NCI-H748 treated with DMSO at 0.1 percent for 48 hours (cell line): ENCODE results near the gene UBP1.
A peak's percentile ranks its signal among the peaks of the same experiment; 100 is the strongest.
"Not testable (repeated sequence)": the region's sequence is repeated elsewhere in the genome, so short reads cannot be mapped to it uniquely, and the experiment has no call there.

Experiments
- DNase-seq: peaks from one replicate; lab custom pipeline; 2025; lab: John Stamatoyannopoulos, UW

UBP1 gene, protein sequence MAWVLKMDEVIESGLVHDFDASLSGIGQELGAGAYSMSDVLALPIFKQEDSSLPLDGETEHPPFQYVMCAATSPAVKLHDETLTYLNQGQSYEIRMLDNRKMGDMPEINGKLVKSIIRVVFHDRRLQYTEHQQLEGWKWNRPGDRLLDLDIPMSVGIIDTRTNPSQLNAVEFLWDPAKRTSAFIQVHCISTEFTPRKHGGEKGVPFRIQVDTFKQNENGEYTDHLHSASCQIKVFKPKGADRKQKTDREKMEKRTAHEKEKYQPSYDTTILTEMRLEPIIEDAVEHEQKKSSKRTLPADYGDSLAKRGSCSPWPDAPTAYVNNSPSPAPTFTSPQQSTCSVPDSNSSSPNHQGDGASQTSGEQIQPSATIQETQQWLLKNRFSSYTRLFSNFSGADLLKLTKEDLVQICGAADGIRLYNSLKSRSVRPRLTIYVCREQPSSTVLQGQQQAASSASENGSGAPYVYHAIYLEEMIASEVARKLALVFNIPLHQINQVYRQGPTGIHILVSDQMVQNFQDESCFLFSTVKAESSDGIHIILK

DNA sequence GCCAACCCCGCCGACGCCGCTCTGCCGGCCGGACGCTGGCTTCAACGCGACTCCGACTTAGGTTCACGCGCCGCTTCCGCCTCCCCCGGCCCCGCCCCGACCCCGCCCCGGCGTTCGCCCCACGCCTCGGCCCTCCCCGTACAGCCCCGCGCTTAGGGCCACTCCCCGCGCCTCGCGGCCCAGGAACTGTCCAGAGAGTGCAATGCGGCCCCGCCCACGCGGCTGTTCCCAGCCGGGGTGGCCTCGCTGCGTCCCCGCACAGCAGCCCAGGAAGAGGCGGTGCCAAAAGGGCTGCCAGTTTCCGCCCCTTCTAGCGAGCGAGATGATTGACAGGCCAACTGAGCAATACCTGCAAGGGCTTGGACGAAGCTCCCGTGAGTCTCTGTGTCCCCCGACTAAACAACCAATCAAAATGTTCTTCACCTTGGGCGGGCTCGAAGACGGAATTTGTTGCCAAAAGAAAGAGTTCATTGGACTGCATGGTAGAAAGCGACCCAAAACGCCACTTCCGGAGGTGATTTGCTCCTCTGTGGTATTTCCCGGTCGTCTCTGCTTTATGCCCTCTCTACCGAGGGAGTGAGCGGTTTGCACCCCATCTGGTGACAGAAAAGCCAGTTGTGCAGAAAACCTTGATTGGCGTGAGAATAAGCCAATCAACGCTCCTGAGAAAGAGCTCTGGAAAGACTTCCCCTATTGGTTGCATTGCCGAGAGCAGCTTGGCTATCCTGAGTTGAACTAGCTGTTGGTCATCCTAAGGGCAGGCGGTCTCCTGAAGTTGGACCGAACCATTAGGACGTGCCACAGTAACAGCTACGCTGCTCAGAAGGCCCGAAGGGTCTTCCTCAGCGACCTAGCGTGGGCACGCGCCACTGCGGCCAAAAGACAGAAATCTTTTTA lies at the start of gene UBP1:
UBP1 (minus strand) TSS at position 78 of the 897 bp plus-strand sequence. CDS start 557 bp downstream, outside the sequence.
- DNase-seq, result peak; percentile 99

- DNase-seq, result no peak
Measured at GRCh38 chr3:33488683-33489082, 48.5 kb upstream of the UBP1 start.

DNA sequence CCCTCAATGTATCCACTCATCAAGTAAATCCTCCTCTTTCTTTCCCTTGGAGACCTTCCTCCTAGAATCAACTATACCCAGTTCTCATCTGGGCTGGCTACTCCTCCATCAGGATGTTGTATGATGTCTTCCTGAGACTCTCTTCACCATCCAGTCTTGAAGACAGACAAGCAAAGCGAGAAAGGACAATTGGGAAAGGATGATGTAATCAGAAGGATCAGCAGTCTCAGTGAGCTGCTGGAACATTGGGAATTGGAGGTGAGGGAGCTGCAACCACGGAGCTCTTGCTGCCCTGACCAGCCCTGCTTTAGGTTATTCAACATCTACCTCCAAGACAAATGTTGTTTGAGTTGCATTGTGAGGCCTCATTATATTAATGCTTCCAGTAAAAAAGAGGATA lies 48.0 kb upstream of the UBP1 start:
- no peak for DNase-seq

GRCh38 chr3:33482111-33482521 lies 41.9 kb upstream of the UBP1 start:
- DNase-seq, result no peak

GRCh38 chr3:33474896-33475295 lies 34.7 kb upstream of the UBP1 start:
- DNase-seq, result no peak

DNA sequence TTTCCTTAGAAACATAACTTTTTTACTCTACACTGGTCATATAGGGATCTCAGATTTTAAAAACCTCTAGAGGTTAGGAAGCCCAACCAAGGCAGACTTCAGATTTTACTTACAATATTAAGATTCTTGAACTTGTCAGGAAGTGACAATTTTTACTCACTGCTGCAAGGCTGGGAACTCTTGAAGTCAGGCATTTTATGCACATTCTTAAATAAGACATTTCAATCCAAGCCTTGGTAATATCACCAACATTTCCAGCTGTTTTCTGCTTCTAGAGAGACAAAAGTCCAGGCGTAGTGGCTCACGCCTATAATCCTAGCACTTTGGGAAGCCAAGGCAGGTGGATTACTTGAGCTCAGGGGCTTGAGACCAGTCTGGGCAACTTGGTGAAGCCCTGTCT lies 33.6 kb upstream of the UBP1 start:
- no peak for DNase-seq

DNA sequence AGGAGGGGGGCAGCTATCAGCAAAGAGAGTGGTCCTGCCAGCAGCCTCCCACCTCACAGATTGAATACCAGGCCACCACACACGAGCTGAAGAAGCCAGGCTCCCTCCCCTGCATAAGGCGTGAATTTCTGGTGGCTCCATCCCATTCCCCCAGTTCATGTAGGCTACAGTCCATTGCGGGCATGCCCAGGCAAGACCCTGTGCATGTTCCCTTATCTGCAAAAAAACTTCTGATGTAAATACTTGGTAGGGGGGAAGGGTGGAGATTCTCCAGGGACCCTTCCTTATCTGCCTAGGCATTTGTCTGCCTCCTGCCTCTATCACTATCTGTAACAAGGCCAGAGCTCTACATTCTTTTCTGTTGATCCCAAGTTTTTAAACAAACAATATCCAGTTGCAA lies 27.6 kb upstream of the UBP1 start:
- DNase-seq, result no peak

DNA sequence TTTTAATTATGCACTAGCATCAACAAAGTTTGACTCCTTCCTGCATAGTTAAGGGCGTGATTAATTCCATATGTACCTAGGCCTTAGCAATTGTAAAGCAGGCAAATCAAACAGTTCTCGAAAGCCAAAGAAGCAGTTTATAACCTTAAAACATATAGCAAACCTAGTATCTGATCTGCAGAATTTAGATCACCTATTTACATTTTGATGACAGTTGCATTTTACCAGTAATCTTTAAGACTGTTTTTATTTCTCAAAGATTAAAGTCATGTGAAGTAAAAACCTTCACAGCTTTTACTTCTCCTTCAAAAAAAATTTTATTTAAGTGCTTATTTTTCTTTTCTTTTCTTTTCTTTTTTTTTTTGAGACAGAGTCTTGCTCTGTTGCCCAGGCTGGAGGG lies 20.9 kb upstream of the UBP1 start:
- no peak for DNase-seq

GRCh38 chr3:33459577-33459976 lies 19.4 kb upstream of the UBP1 start:
- DNase-seq, result not testable (repeated sequence)

DNA sequence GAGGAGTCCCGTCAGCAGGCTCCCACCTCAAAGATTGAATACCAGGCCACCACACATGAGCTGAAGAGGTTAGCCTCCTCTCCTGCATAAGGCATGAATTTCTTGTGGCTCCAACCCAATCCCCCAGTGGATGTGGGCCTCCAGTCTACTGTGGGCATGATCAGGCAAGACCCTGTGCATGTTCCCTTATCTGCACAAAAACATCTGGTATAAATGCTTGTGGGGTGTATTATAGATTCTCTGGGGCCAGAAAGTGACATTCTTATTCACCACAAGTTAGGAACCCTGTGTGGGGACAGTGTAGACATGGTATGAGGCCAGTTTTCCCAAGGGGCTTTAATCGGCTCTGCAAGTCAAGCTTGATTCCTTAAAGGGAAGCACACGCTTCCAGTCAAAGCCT lies 18.2 kb upstream of the UBP1 start:
- no peak for DNase-seq

- DNase-seq, result no peak
Measured at GRCh38 chr3:33456756-33457155, 16.6 kb upstream of the UBP1 start.

DNA sequence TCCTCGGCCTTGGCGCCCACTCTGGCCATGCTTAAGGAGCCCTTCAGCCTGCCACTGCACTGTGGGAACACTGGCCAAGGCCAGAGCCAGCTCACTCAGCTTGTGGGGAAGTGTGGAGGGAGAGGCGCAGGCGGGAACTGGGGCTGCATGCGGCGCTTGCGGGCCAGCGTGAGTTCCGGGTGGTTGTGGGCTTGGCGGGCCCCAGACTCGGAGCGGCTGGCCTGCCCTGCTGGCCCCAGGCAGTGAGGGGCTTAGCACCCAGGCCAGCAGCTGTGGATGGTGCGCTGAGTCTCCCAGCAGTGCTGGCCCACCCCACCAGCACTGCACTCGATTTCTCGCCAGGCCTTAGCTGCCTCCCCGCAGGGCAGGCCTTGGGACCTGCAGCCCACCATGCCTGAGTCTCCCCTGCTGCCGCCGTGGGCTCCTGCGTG lies 13.1 kb upstream of the UBP1 start:
- no peak for DNase-seq

DNA sequence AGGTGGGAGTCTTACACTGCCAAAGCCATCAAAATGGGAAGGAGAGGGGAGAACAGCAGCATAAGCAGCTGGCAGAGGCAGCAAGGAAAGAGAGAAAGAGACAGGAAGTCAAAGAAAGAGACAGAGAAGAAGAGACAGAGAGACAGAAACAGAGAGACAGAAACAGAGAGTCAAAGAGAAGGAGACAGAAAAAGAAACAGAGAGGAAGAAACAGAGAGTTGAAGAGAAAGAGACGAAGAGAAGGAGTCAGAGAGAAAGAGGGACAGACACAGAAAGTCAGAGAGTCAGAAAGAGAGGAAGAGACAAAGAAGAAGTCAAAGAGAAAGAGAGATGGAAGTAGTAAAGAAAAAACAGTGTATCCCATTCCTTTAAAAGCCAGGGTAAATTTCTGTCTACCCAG lies 11.8 kb upstream of the UBP1 start:
- DNase-seq, result not testable (repeated sequence)

GRCh38 chr3:33447958-33448357 lies 7.8 kb upstream of the UBP1 start:
- DNase-seq, result no peak

GRCh38 chr3:33447256-33447625 lies 7.0 kb upstream of the UBP1 start:
- DNase-seq, result not testable (repeated sequence)

DNA sequence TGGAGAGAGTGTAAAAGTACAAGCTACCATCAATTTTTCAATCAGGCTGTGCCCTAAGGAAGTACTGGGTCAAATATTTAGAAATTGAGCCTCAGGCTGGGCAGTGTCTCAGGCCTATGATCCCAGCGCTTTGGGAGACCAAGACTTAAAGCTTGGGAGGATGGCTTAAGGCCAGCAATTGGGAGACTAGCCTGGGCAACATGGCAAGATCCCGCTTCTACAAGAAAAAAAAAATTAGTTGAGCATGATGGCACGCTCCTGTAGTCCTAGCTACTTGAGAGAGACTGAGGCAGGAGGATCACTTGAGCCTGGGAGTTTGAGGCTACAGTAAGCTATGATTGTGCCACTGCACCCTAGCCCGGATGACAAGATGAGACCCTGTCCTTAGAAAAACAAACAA lies 2.0 kb upstream of the UBP1 start:
- no peak for DNase-seq

DNA sequence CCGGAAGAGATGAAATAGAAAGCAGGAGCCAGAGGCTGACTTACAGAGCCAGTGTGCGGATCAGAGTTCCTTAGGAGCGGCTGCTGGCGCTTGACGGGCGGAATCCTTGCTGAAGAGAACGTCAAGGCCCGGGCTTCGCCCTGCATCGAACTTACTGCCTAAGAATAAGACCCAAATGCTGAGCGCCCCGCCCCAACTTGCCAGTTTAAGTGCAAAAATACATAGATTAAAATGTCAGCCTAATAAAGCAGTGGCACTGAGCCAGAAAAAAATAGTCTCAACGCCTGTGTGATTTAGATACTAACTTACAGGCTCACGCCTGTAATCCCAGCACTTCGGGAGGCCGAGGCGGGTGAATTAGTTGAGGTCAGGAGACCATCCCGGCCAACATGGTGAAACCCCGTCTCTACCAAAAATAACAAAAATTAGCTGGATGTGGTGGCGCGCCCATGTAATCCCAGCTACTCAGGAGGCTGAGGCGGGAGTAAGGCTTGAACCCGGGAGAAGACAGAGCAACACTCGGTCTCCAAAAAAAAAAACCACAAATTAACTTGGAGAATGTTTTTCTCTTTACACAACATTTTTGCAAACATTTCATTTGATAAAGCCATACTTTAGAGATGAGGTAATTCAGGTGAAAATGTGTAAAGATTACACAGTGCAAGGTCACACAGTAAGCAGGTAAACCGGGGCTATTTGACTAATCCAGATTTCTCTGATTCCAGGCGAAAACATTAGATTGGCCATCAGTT lies 1.2 kb upstream of the UBP1 start:
- DNase-seq, result no peak

DNA sequence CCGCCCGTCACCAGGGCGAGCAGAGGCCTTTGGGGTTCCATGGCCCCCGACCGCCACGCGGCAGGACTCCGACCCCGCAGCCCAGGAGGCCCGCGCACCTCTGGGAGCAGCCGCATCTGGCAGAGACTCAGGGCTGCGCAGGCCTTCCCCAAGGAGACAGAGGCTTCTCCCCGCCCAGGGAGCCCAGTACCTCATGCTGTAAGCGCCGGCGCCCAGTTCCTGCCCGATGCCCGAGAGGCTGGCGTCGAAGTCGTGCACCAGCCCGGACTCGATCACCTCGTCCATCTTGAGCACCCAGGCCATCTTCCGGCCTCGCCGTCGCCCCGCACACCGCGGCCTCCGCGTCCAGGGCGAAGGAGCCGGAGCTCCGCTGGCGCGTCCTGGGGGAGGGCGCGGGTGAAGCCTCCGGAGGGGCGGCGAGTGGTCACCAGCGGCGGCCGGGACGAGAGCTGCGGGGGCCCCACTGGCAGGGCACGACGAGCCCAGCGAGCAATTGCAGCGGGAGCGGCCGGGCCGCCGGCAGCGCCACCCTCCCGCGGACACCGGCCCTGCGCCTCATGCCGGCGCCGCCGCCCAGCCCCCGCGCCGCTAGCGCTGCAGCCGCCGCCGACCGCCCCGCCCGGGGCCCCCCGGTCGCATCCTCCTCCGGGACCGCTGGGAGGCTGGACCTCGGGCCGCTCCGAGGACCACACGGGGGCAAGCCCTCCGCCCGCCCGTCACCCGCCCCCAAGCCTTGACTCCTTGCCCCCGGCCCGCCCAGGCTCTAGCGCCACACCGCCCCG lies 468 bp downstream of the UBP1 start:
- no peak for DNase-seq

DNA sequence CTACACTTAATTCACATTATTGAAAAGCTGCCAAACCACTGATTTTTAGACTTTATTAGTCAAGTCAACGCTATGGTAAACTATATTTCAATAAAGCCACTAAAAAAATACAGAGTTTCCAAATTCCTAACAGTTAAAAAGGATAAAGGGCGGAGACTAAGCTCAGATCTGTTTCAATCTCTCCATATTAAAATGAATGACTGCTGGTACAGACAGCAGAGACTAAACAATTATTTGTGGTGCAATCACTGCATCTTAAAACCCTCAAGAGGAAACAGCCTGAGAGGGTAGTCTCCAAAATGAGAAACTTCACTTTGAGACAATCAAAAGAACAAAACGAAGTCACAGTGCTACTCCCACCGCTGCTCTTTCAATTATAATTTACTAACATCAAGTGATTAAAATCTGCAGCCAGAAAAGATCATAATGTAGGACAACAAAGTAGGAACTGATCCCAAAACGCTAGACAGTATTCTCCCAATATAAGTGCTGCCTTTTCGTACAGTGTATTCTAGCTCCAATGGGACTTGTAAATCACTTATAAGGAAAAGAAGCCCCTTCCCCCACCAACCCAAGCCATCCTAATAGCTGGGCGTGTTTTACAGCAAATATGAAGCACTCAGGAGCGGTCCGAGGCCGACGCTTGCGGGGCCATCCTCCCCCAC lies 1.2 kb downstream of the UBP1 start:
- DNase-seq, result no peak

- no peak for DNase-seq
Measured at GRCh38 chr3:33438284-33438668, 1.9 kb downstream of the UBP1 start.
